ENCODE data around the gene SPAG16. TPM values are rescaled to one million over a fixed set of nuclear protein-coding genes. Genes with fewer than 3 reads are reported as not detected.

Gene SPAG16
- total RNA-seq, 1 experiment from 2014 or later: 42.8 TPM

GRCh38 chr2:214358506-214358905, 1074.2 kb downstream of the SPAG16 start:
- in situ Hi-C loops (cut with HindIII; ENCODE audit: low sequenced_read_pairs): no loop called here
- DNase-seq (ENCODE audit: low spot score): no peak

- DNase-seq (ENCODE audit: low spot score): no peak
- in situ Hi-C loops (cut with HindIII; ENCODE audit: low sequenced_read_pairs): no loop called here
Observed at GRCh38 chr2:214361116-214361515, 1076.9 kb downstream of the SPAG16 start.

- no peak for DNase-seq (ENCODE audit: low spot score)
- in situ Hi-C loops (cut with HindIII; ENCODE audit: low sequenced_read_pairs): no loop called here
Observed at GRCh38 chr2:214365549-214365948, 1081.3 kb downstream of the SPAG16 start.

GRCh38 chr2:214367171-214367570, 1082.9 kb downstream of the SPAG16 start:
- in situ Hi-C loops (cut with HindIII; ENCODE audit: low sequenced_read_pairs): no loop called here
- DNase-seq (ENCODE audit: low spot score): no peak

- in situ Hi-C loops (cut with HindIII; ENCODE audit: low sequenced_read_pairs): no loop called here
- no peak for DNase-seq (ENCODE audit: low spot score)
Observed at GRCh38 chr2:214376618-214377285, 1092.5 kb downstream of the SPAG16 start.

GRCh38 chr2:214377286-214377624, 1093.0 kb downstream of the SPAG16 start:
- DNase-seq (ENCODE audit: low spot score): no peak
- in situ Hi-C loops (cut with HindIII; ENCODE audit: low sequenced_read_pairs): no loop called here

- peak; percentile 18 for DNase-seq (ENCODE audit: low spot score)
- in situ Hi-C loops (cut with HindIII; ENCODE audit: low sequenced_read_pairs): no loop called here
Observed at GRCh38 chr2:214378455-214379103, 1094.3 kb downstream of the SPAG16 start.

- in situ Hi-C loops (cut with HindIII; ENCODE audit: low sequenced_read_pairs): no loop called here
- DNase-seq (ENCODE audit: low spot score): no peak
Observed at GRCh38 chr2:214379227-214379626, 1095.0 kb downstream of the SPAG16 start.

GRCh38 chr2:214380681-214381080, 1096.4 kb downstream of the SPAG16 start:
- in situ Hi-C loops (cut with HindIII; ENCODE audit: low sequenced_read_pairs): no loop called here
- DNase-seq (ENCODE audit: low spot score): no peak

- in situ Hi-C loops (cut with HindIII; ENCODE audit: low sequenced_read_pairs): no loop called here
- DNase-seq (ENCODE audit: low spot score): no peak
Observed at GRCh38 chr2:214382229-214382628, 1098.0 kb downstream of the SPAG16 start.

- in situ Hi-C loops (cut with HindIII; ENCODE audit: low sequenced_read_pairs): no loop called here
- no peak for DNase-seq (ENCODE audit: low spot score)
Observed at GRCh38 chr2:214386720-214387119, 1102.5 kb downstream of the SPAG16 start.

GRCh38 chr2:214389334-214389733, 1105.1 kb downstream of the SPAG16 start:
- in situ Hi-C loops (cut with HindIII; ENCODE audit: low sequenced_read_pairs): no loop called here
- DNase-seq (ENCODE audit: low spot score): no peak

- in situ Hi-C loops (cut with HindIII; ENCODE audit: low sequenced_read_pairs): no loop called here
- no peak for DNase-seq (ENCODE audit: low spot score)
Observed at GRCh38 chr2:214393796-214394195, 1109.5 kb downstream of the SPAG16 start.

GRCh38 chr2:214395040-214395439, 1110.8 kb downstream of the SPAG16 start:
- DNase-seq (ENCODE audit: low spot score): no peak

GRCh38 chr2:214401580-214401979, 1117.3 kb downstream of the SPAG16 start:
- in situ Hi-C loops (cut with HindIII; ENCODE audit: low sequenced_read_pairs): no loop called here

More at GRCh38 chr2:214395040-214395439, 1110.8 kb downstream of the SPAG16 start:
- in situ Hi-C loops (cut with HindIII; ENCODE audit: low sequenced_read_pairs): no loop called here

GRCh38 chr2:214410128-214410775, 1126.0 kb downstream of the SPAG16 start:
- in situ Hi-C loops (cut with HindIII; ENCODE audit: low sequenced_read_pairs): no loop called here

More at GRCh38 chr2:214401580-214401979, 1117.3 kb downstream of the SPAG16 start:
- no peak for DNase-seq (ENCODE audit: low spot score)

GRCh38 chr2:214410918-214411554, 1126.8 kb downstream of the SPAG16 start, which contains the start of gene VWC2L:
Gene VWC2L (plus strand): TSS chr2:214411054. CDS start chr2:214414194, 3,140 bp downstream.
- DNase-seq (ENCODE audit: low spot score): peak; percentile 47
- in situ Hi-C loops (cut with HindIII; ENCODE audit: low sequenced_read_pairs): no loop called here

More at GRCh38 chr2:214410128-214410775, 1126.0 kb downstream of the SPAG16 start:
- peak; percentile 7 for DNase-seq (ENCODE audit: low spot score)

- DNase-seq (ENCODE audit: low spot score): no peak
- in situ Hi-C loops (cut with HindIII; ENCODE audit: low sequenced_read_pairs): no loop called here
Observed at GRCh38 chr2:214412679-214413078, 1128.4 kb downstream of the SPAG16 start.

GRCh38 chr2:214436470-214436869, 1152.2 kb downstream of the SPAG16 start:
- in situ Hi-C loops (cut with HindIII; ENCODE audit: low sequenced_read_pairs): no loop called here
- DNase-seq (ENCODE audit: low spot score): no peak

Data from G401 (cell line).